H1 (cell line): Measurements from ENCODE around the gene FAM131C. TPM values are rescaled to one million over a fixed set of nuclear protein-coding genes. Genes with fewer than 3 reads are reported as not detected.

ENCODE experiments used
- CTCF ChIA-PET: fragments of 300-600 bp; sonication (Branson Sonifier 250); formaldehyde crosslinking; loops from one replicate; lab custom pipeline; 2021; ENCODE audit not compliant: partially characterized antibody; lab: Charles Lee
- POLR2A ChIA-PET: fragments of 300-600 bp; sonication (Branson Sonifier 250); formaldehyde crosslinking; loops from one replicate; lab custom pipeline; 2021; ENCODE audit warnings: inconsistent platforms; ENCODE audit not compliant: partially characterized antibody; lab: Charles Lee
- DNase-seq, 2 experiments: peaks; one replicate each; pipeline versions ENCODE4 v3.0.0 to v3.0.0-alpha.2; 2010 to 2022; ENCODE audit warnings: low spot score in 2 of 2, low read depth in 1 of 2, mixed read lengths in 1 of 2
- FAIRE-seq: peaks from 2 replicates; lab custom pipeline; 2011; peaks lifted over from hg19 to GRCh38; lab: Jason Lieb, UNC
- H2AFZ ChIP-seq: 2 replicates; pipeline ENCODE4 v1.8.1; 2012; ENCODE audit warnings: low read length, inconsistent platforms
- H2AK5ac ChIP-seq: 2 replicates; pipeline ENCODE4 v1.6.1; 2013; ENCODE audit warnings: low read depth, low read length
- H2BK120ac ChIP-seq: replicated peaks from 2 replicates; pipeline ENCODE3; 2013; ENCODE audit warnings: low read depth, low read length, inconsistent platforms
- H2BK12ac ChIP-seq: 2 replicates; pipeline ENCODE4 v1.6.1; 2013; ENCODE audit warnings: low read depth, low read length
- H2BK15ac ChIP-seq: 2 replicates; pipeline ENCODE4 v1.6.1; 2013; ENCODE audit warnings: low read length
- H2BK20ac ChIP-seq: 2 replicates; pipeline ENCODE4 v1.6.1; 2013; ENCODE audit warnings: low read length
- H2BK5ac ChIP-seq: 2 replicates; pipeline ENCODE4 v1.6.1; 2013; ENCODE audit warnings: low read depth, low read length
- H3K14ac ChIP-seq: 2 replicates; pipeline ENCODE4 v1.6.1; 2013; ENCODE audit warnings: inconsistent platforms; ENCODE audit not compliant: insufficient read length
- H3K18ac ChIP-seq: 2 replicates; pipeline ENCODE4 v1.6.1; 2013; ENCODE audit warnings: low read length; ENCODE audit errors: extremely low read depth
- H3K23ac ChIP-seq: 2 replicates; pipeline ENCODE4 v1.6.1; 2013; ENCODE audit warnings: inconsistent platforms; ENCODE audit not compliant: insufficient read length
- H3K23me2 ChIP-seq: 2 replicates; pipeline ENCODE4 v1.6.1; 2013; ENCODE audit warnings: low read depth, low read length
- H3K27ac ChIP-seq: 2 replicates; pipeline ENCODE4 v1.6.1; 2011; ENCODE audit warnings: low read depth, low read length, inconsistent platforms
- H3K27me3 ChIP-seq, 4 experiments: replicated peaks in 1 of 4; 1 replicate in 1 of 4; 2 replicates in 3 of 4; pipeline versions ENCODE4 v1.6.1 to v1.8.1; 2011 to 2013; ENCODE audit warnings: low read length in 3 of 4, mild to moderate bottlenecking in 3 of 4, inconsistent platforms in 2 of 4, mixed read lengths in 2 of 4, moderate library complexity in 1 of 4; ENCODE audit not compliant: control insufficient read depth in 3 of 4, insufficient read depth in 3 of 4; ENCODE audit errors: extremely low read depth in 1 of 4
- H3K36me3 ChIP-seq, 4 experiments: 2 replicates each; pipeline versions ENCODE4 v1.6.1 to v1.8.1; 2011 to 2013; ENCODE audit warnings: mild to moderate bottlenecking in 4 of 4, low read length in 3 of 4, moderate library complexity in 2 of 4, control low read depth in 1 of 4, inconsistent platforms in 1 of 4; ENCODE audit not compliant: insufficient read depth in 4 of 4, control insufficient read depth in 2 of 4
- H3K4ac ChIP-seq: replicated peaks from 2 replicates; pipeline ENCODE3; 2013; ENCODE audit warnings: low read length, low read depth, mixed read lengths, inconsistent platforms; ENCODE audit not compliant: insufficient read length
- H3K4me1 ChIP-seq, 4 experiments: replicated peaks in 1 of 4; 1 replicate in 1 of 4; 2 replicates in 3 of 4; pipeline versions ENCODE4 v1.6.1 to v1.8.1; 2011 to 2013; ENCODE audit warnings: low read length in 3 of 4, inconsistent platforms in 2 of 4, mixed read lengths in 1 of 4; ENCODE audit not compliant: insufficient read depth in 4 of 4, control insufficient read depth in 3 of 4
- H3K4me2 ChIP-seq, 2 experiments: 2 replicates each; pipeline versions ENCODE4 v1.6.1 to v1.8.1; 2011 to 2013; ENCODE audit warnings: low read depth in 2 of 2, low read length in 2 of 2, control low read depth in 1 of 2, inconsistent platforms in 1 of 2, mild to moderate bottlenecking in 1 of 2; ENCODE audit not compliant: insufficient read depth in 1 of 2
- H3K4me3 ChIP-seq, 4 experiments: fragments of 200-600, 300-600 bp in 1 of 4; sonication (generic), shearing (Covaris generic), sonication (Bioruptor Twin) in 1 of 4; 2 replicates each; pipeline versions ENCODE4 v1.5.1 to v1.8.1; 2011 to 2016; ENCODE audit warnings: low read length in 4 of 4, low read depth in 3 of 4, control low read depth in 2 of 4, inconsistent platforms in 2 of 4, mild to moderate bottlenecking in 2 of 4, mixed read lengths in 1 of 4, moderate library complexity in 1 of 4; ENCODE audit not compliant: insufficient read depth in 2 of 4; ENCODE audit errors: extremely low read depth in 1 of 4
- H3K56ac ChIP-seq: replicated peaks from 2 replicates; pipeline ENCODE3; 2013; ENCODE audit warnings: low read depth, mild to moderate bottlenecking, mixed read lengths, low read length, inconsistent platforms; ENCODE audit not compliant: insufficient read length
- H3K79me1 ChIP-seq: 2 replicates; pipeline ENCODE4 v1.6.1; 2013; ENCODE audit warnings: low read depth, low read length, control low read depth
- H3K79me2 ChIP-seq, 2 experiments: 2 replicates each; pipeline versions ENCODE4 v1.6.1 to v1.8.1; 2012 to 2013; ENCODE audit warnings: low read length in 2 of 2, mild to moderate bottlenecking in 2 of 2, inconsistent platforms in 1 of 2; ENCODE audit not compliant: insufficient read depth in 2 of 2, control insufficient read depth in 1 of 2
- H3K9ac ChIP-seq, 4 experiments: replicated peaks in 1 of 4; 1 replicate in 1 of 4; 2 replicates in 3 of 4; pipeline versions ENCODE4 v1.6.1 to v1.8.1; 2011 to 2013; ENCODE audit warnings: low read depth in 3 of 4, low read length in 3 of 4, control low read depth in 2 of 4, mild to moderate bottlenecking in 2 of 4, moderate library complexity in 2 of 4, inconsistent platforms in 1 of 4; ENCODE audit errors: extremely low read depth in 1 of 4
- H3K9me3 ChIP-seq, 2 experiments: 2 replicates each; pipeline versions ENCODE4 v1.6.1 to v1.8.1; 2012 to 2013; ENCODE audit warnings: mild to moderate bottlenecking in 2 of 2, moderate library complexity in 2 of 2, control low read depth in 1 of 2, inconsistent platforms in 1 of 2, low read depth in 1 of 2, low read length in 1 of 2, mixed read lengths in 1 of 2; ENCODE audit not compliant: insufficient read depth in 2 of 2
- H4K20me1 ChIP-seq, 2 experiments: replicated peaks in 1 of 2; 2 replicates each; pipeline versions ENCODE3 to v1.8.1; 2011 to 2013; ENCODE audit warnings: inconsistent platforms in 2 of 2, low read length in 2 of 2, mild to moderate bottlenecking in 1 of 2; ENCODE audit not compliant: insufficient read depth in 2 of 2, control insufficient read depth in 1 of 2
- H4K5ac ChIP-seq: 2 replicates; pipeline ENCODE4 v1.6.1; 2013; ENCODE audit warnings: low read length, low read depth, mixed read lengths, inconsistent platforms; ENCODE audit not compliant: insufficient read length
- H4K8ac ChIP-seq: 2 replicates; pipeline ENCODE4 v1.8.0; 2013; ENCODE audit warnings: mild to moderate bottlenecking, moderate library complexity, low read length, inconsistent platforms; ENCODE audit not compliant: insufficient read depth; ENCODE audit errors: extremely low read depth
- H4K91ac ChIP-seq: replicated peaks from 2 replicates; pipeline ENCODE3; 2013; ENCODE audit warnings: low read length, mixed read lengths, inconsistent platforms; ENCODE audit not compliant: insufficient read length
- CHD1 ChIP-seq: IDR thresholded peaks from 2 replicates; pipeline ENCODE4 v1.6.1; 2012; ENCODE audit warnings: low read depth, low read length, improper control_type of control experiment
- CREB1 ChIP-seq: IDR thresholded peaks from 2 replicates; pipeline ENCODE4 v1.6.1; 2012; ENCODE audit warnings: inconsistent platforms
- CTBP2 ChIP-seq: IDR thresholded peaks from 2 replicates; pipeline ENCODE4 v1.7.0; 2011; ENCODE audit warnings: borderline replicate concordance, mild to moderate bottlenecking, moderate library complexity, mixed read lengths, low read length; ENCODE audit not compliant: insufficient read depth, insufficient read length
- GABPA ChIP-seq: IDR thresholded peaks from 2 replicates; pipeline ENCODE4 v1.6.1; 2011; ENCODE audit warnings: mild to moderate bottlenecking, low read length, moderate library complexity, borderline replicate concordance; ENCODE audit not compliant: insufficient read depth
- POLR2AphosphoS5 ChIP-seq: IDR thresholded peaks from 2 replicates; pipeline ENCODE4 v1.6.1; 2011; ENCODE audit warnings: low read depth, low read length
- RNF2 ChIP-seq: fragments of 200-900, 300-1000 bp; sonication (generic); IDR thresholded peaks from 2 replicates; pipeline ENCODE4 v1.7.1; 2016; ENCODE audit warnings: borderline replicate concordance, low read depth, mild to moderate bottlenecking, antibody characterized with exemption, low read length; ENCODE audit not compliant: poor library complexity, severe bottlenecking; ENCODE audit errors: missing control alignments
- RXRA ChIP-seq: IDR thresholded peaks from 2 replicates; pipeline ENCODE4 v1.6.1; 2011; ENCODE audit warnings: low read depth, mild to moderate bottlenecking, low read length, moderate library complexity; ENCODE audit not compliant: insufficient read depth
- SP1 ChIP-seq: IDR thresholded peaks from 2 replicates; pipeline ENCODE4 v1.6.1; 2011; ENCODE audit warnings: low read depth, low read length
- SUZ12 ChIP-seq: fragments of 200-600 bp; sonication (generic); IDR thresholded peaks from 2 replicates; pipeline ENCODE4 v1.6.1; 2012; ENCODE audit warnings: mild to moderate bottlenecking, inconsistent platforms, low read length, moderate library complexity, mixed read lengths
- USF2 ChIP-seq: IDR thresholded peaks from 2 replicates; pipeline ENCODE4 v1.6.1; 2011; ENCODE audit warnings: low read length, improper control_type of control experiment
- WGBS, 2 experiments: shearing (Covaris generic) in 1 of 2; methylation state at CpG; one replicate each; pipeline versions ENCODE4 v1.1.6 to v1.1.7; 2013 to 2015; ENCODE audit warnings: low lambda C conversion rate in 2 of 2, mixed read lengths in 2 of 2, inconsistent platforms in 1 of 2, low coverage in 1 of 2, missing lambda C conversion rate in 1 of 2; ENCODE audit not compliant: insufficient replicate concordance in 2 of 2, insufficient coverage in 1 of 2, insufficient read length in 1 of 2; ENCODE audit errors: extremely low coverage in 1 of 2, missing lambda C conversion rate in 1 of 2; 5-methylcytosine and 5-hydroxymethylcytosine counted together
- polyA plus RNA-seq, 7 experiments: library from polyadenylated mRNA; depleted of rRNA in 3 of 7; stranded (reverse) in 5 of 7; unstranded in 2 of 7; fragments of >200 nt in 5 of 7; fragments of 200-250 nt in 2 of 7; gene quantifications; 1 replicate in 5 of 7; 2 replicates in 1 of 7; 4 replicates in 1 of 7; pipeline versions ENCODE4 v1.2.1 to v1.2.3, GENCODE V29; 2011 to 2013; ENCODE audit warnings: missing spikeins in 2 of 7, mixed read lengths in 2 of 7
- total RNA-seq: library from RNA; stranded (reverse); fragmentation: NEBNext Ultra II Directional; extraction: Animal tissue kit (Norgen Biotek cat#: 25700); gene quantifications from 2 replicates; pipeline ENCODE4 v1.2.1, GENCODE V29; 2021

The FAM131C gene
- total and polyA plus RNA-seq, 2 of the 8 experiments (the other 6 are each of a cell fraction or from before 2014, with no cell fraction given) = 0.73 to 0.78 TPM

GRCh38 chr1:16092097-16092922 is 18.9 kb upstream of the FAM131C start:
- POLR2A ChIA-PET = interaction anchor here (1.0 to 1.5 kb wide), 2 partner anchors 12 to 106 kb away, joined by 3 to 4 read pairs; no protein-coding TSS in a partner anchor
- H3K4me1 ChIP-seq = peaks cover 0 to 12% (median 3%) of the 10 kb centered on the region in 4 experiments; a peak in 4 of 7 replicates
- H3K4me3 ChIP-seq = no peak overlapping the region
- H2BK5ac ChIP-seq = no peak overlapping the region
- DNase-seq = no peak
- H4K91ac ChIP-seq = no peak overlapping the region
- H2AK5ac ChIP-seq = 0 out of 2 replicates have a peak overlapping the region, but pooled peaks have one; percentile 75
- WGBS, 2 experiments = 78% methylated on average over 18 of the region's 18 CpGs; no CpG with 5 or more reads in 1 of the 2 experiments
- H3K27me3 ChIP-seq = peaks cover 0 to 2% (median 0%) of the 10 kb centered on the region in 4 experiments; a peak in 1 of 7 replicates
- H2AFZ ChIP-seq = no peak overlapping the region
- no peak overlapping the region; the same call in 1 of the 2 replicates for H3K18ac ChIP-seq
- H3K27ac ChIP-seq = no peak overlapping the region
- no peaks in the 10 kb centered on the region for H3K36me3 ChIP-seq
- H2BK15ac ChIP-seq = peak overlapping the region; percentile 81; the same call in 1 of the 2 replicates
- H2BK120ac ChIP-seq = no peak overlapping the region
- H3K56ac ChIP-seq = no peak overlapping the region
- H3K4me2 ChIP-seq = no peak overlapping the region
- no peak overlapping the region for H3K4ac ChIP-seq
- no peak overlapping the region for H4K5ac ChIP-seq
- no peak overlapping the region for H2BK12ac ChIP-seq
- H3K9me3 ChIP-seq = no peaks in the 10 kb centered on the region
- no peak for FAIRE-seq
- no peaks in the 10 kb centered on the region for H4K20me1 ChIP-seq
- H3K23ac ChIP-seq = no peak overlapping the region
- no peak overlapping the region for H3K14ac ChIP-seq
- no peaks in the 10 kb centered on the region for H3K79me2 ChIP-seq
- H3K23me2 ChIP-seq = peaks cover 5% of the 10 kb centered on the region; the same call in 1 of the 2 replicates
- H3K79me1 ChIP-seq = no peaks in the 10 kb centered on the region
- H3K9ac ChIP-seq = no peak overlapping the region
- CTCF ChIA-PET = interaction anchor here (0.5 to 4.1 kb wide), 9 partner anchors 10 to 219 kb away, joined by 3 to 52 read pairs (median 4); no protein-coding TSS in a partner anchor
- H2BK20ac ChIP-seq = 0 out of 2 replicates have a peak overlapping the region, but pooled peaks have one; percentile 32
- H4K8ac ChIP-seq = no peak overlapping the region
- TF ChIP-seq CREB1 = no peak
- TF ChIP-seq SP1 = no peak
- no peak for TF ChIP-seq POLR2AphosphoS5
- TF ChIP-seq CTBP2 = no peak
- no peak for TF ChIP-seq USF2
- TF ChIP-seq SUZ12 = no peak
- TF ChIP-seq RXRA = no peak
- no peak for TF ChIP-seq RNF2
- no peak for TF ChIP-seq GABPA
- TF ChIP-seq CHD1 = no peak
